Activated T-helper 9 cell treated with anti-CD3 and anti-CD28 coated beads, Interleukin-2, amount 50 U/mL, for 16 hours (primary cell): ENCODE measurements around the gene RAPGEF5.

ENCODE experiments used
- DNase-seq: peaks from one replicate; pipeline ENCODE4 v3.0.0-alpha.2; 2020; ENCODE audit warnings: low read depth

RAPGEF5 gene

GRCh38 chr7:22356701-22357310 is at the start of gene RAPGEF5:
TSS of gene RAPGEF5 (minus strand) at chr7:22357154. CDS start at chr7:22357060, 94 bp downstream.
- DNase-seq = no peak

GRCh38 chr7:22406715-22407114 is 49.8 kb upstream of the RAPGEF5 start:
- no peak for DNase-seq

GRCh38 chr7:22404421-22405023 is 47.6 kb upstream of the RAPGEF5 start:
- no peak for DNase-seq

GRCh38 chr7:22403344-22403743 is 46.4 kb upstream of the RAPGEF5 start:
- DNase-seq = no peak

- DNase-seq = no peak
Measured at GRCh38 chr7:22402250-22402649, 45.3 kb upstream of the RAPGEF5 start.

GRCh38 chr7:22400936-22401553 is 44.1 kb upstream of the RAPGEF5 start:
- DNase-seq = no peak

- DNase-seq = no peak
Measured at GRCh38 chr7:22400150-22400814, 43.3 kb upstream of the RAPGEF5 start.

GRCh38 chr7:22399546-22399945 is 42.6 kb upstream of the RAPGEF5 start:
- no peak for DNase-seq

GRCh38 chr7:22399091-22399490 is 42.1 kb upstream of the RAPGEF5 start:
- no peak for DNase-seq

GRCh38 chr7:22397981-22398380 is 41.0 kb upstream of the RAPGEF5 start:
- no peak for DNase-seq

GRCh38 chr7:22395222-22395621 is 38.3 kb upstream of the RAPGEF5 start:
- no peak for DNase-seq

- no peak for DNase-seq
Measured at GRCh38 chr7:22394739-22395138, 37.8 kb upstream of the RAPGEF5 start.

- DNase-seq = no peak
Measured at GRCh38 chr7:22393913-22394729, 37.2 kb upstream of the RAPGEF5 start.

- DNase-seq = no peak
Measured at GRCh38 chr7:22390516-22390915, 33.6 kb upstream of the RAPGEF5 start.

GRCh38 chr7:22389892-22390291 is 32.9 kb upstream of the RAPGEF5 start:
- no peak for DNase-seq

GRCh38 chr7:22387583-22387982 is 30.6 kb upstream of the RAPGEF5 start:
- no peak for DNase-seq

- DNase-seq = no peak
Measured at GRCh38 chr7:22386865-22387264, 29.9 kb upstream of the RAPGEF5 start.

GRCh38 chr7:22386206-22386858 is 29.4 kb upstream of the RAPGEF5 start:
- no peak for DNase-seq

GRCh38 chr7:22385326-22385725 is 28.4 kb upstream of the RAPGEF5 start:
- DNase-seq = no peak

GRCh38 chr7:22380333-22380732 is 23.4 kb upstream of the RAPGEF5 start:
- no peak for DNase-seq

- no peak for DNase-seq
Measured at GRCh38 chr7:22378199-22378980, 21.4 kb upstream of the RAPGEF5 start.
